Panc1 (cell line): ENCODE data around the gene TUBG2. TPM values are rescaled to one million over a fixed set of nuclear protein-coding genes. Genes with fewer than 3 reads are reported as not detected.

Experiments
- ATAC-seq: fragments of 200-7000 bp; cut with Tn5 transposase; 2 replicates; pipeline ENCODE4 v1.9.1; 2020; ENCODE audit warnings: mild to moderate bottlenecking, moderate library complexity
- BruUV-seq: library from RNA; stranded (reverse); fragments of 400-500 nt; replicated peaks from 2 replicates; lab custom pipeline; 2021; lab: Mats Ljungman, UMichigan
- CTCF ChIA-PET: fragments of 300-600 bp; sonication (Branson Sonifier 250); formaldehyde crosslinking; loops from one replicate; lab custom pipeline; 2022; ENCODE audit warnings: antibody characterized with exemption; lab: Charles Lee
- POLR2A ChIA-PET: fragments of 300-600 bp; sonication (Branson Sonifier 250); formaldehyde crosslinking; loops from one replicate; lab custom pipeline; 2022; ENCODE audit warnings: antibody characterized with exemption; lab: Charles Lee
- DNase-seq: peaks from one replicate; pipeline ENCODE4 v3.0.0-alpha.2; 2010; ENCODE audit warnings: low read depth, low spot score
- H3K27ac ChIP-seq: 2 replicates; pipeline ENCODE4 v1.5.1; 2011; ENCODE audit warnings: mild to moderate bottlenecking, low read length, inconsistent platforms
- H3K27me3 ChIP-seq: fragments of 200-500 bp; sonication (Bioruptor generic); 2 replicates; pipeline ENCODE4 v1.6.0; 2014; ENCODE audit warnings: low read length, inconsistent platforms; ENCODE audit not compliant: control insufficient read depth, insufficient read depth
- H3K36me3 ChIP-seq: fragments of 200-500 bp; sonication (Bioruptor generic); 2 replicates; pipeline ENCODE4 v1.5.1; 2014; ENCODE audit warnings: inconsistent platforms, mild to moderate bottlenecking, low read length, moderate library complexity; ENCODE audit not compliant: control insufficient read depth, insufficient read depth
- H3K4me1 ChIP-seq: 2 replicates; pipeline ENCODE4 v1.5.1; 2011; ENCODE audit warnings: inconsistent platforms, mild to moderate bottlenecking, low read length, moderate library complexity; ENCODE audit not compliant: control insufficient read depth, insufficient read depth
- H3K4me3 ChIP-seq, 2 experiments: 2 replicates each; pipeline ENCODE4 v1.5.1; 2011 to 2012; ENCODE audit warnings: low read depth in 2 of 2, low read length in 2 of 2, mild to moderate bottlenecking in 2 of 2, inconsistent platforms in 1 of 2, moderate library complexity in 1 of 2
- H3K9me3 ChIP-seq: fragments of 200-500 bp; sonication (Bioruptor generic); 2 replicates; pipeline ENCODE4 v1.5.1; 2014; ENCODE audit warnings: low read depth, mild to moderate bottlenecking, inconsistent platforms, low read length, moderate library complexity; ENCODE audit not compliant: control insufficient read depth, insufficient read depth
- CTCF ChIP-seq: fragments of 450-650 bp; IDR thresholded peaks from 2 replicates; pipeline ENCODE4 v1.5.1; 2017; ENCODE audit warnings: mild to moderate bottlenecking
- POLR2AphosphoS5 ChIP-seq: IDR thresholded peaks from 2 replicates; pipeline ENCODE4 v1.6.1; 2012; ENCODE audit warnings: mild to moderate bottlenecking, low read depth, low read length, moderate library complexity
- REST ChIP-seq, 2 experiments: IDR thresholded peaks; 2 replicates each; pipeline ENCODE4 v1.6.1; 2011 to 2012; ENCODE audit warnings: low read depth in 2 of 2, control low read depth in 1 of 2, low read length in 1 of 2, mild to moderate bottlenecking in 1 of 2, moderate library complexity in 1 of 2; ENCODE audit not compliant: insufficient read depth in 1 of 2
- SIN3A ChIP-seq: IDR thresholded peaks from 2 replicates; pipeline ENCODE4 v1.6.1; 2012; ENCODE audit warnings: low read depth, mild to moderate bottlenecking, low read length, moderate library complexity, borderline replicate concordance; ENCODE audit not compliant: insufficient read depth
- TCF7L2 ChIP-seq: IDR thresholded peaks from 2 replicates; pipeline ENCODE4 v1.6.1; 2011; ENCODE audit warnings: mild to moderate bottlenecking, low read depth, low read length, inconsistent platforms
- in situ Hi-C: cut with HindIII; loops from 2 replicates; pipeline ENCODE4 v1.10.0; 2016; ENCODE audit warnings: low sequenced_read_pairs, low pct_unique_long_range_greater_than_20kb
- intact Hi-C: fragments of 100-400 bp; cut with micrococcal nuclease; formaldehyde crosslinking; loops from one replicate; pipeline ENCODE4 v1.10.0; 2022; ENCODE audit not compliant: unreplicated experiment
- total RNA-seq: library from RNA; stranded (reverse); gene quantifications from one replicate; pipeline ENCODE4 v1.2.1, GENCODE V29; 2021; ENCODE audit not compliant: unreplicated experiment

The TUBG2 gene
- total RNA-seq, 1 experiment from 2014 or later: 25.5 TPM

- Histone ChIP-seq H3K4me3 (no peak overlapping the region), H3K36me3 (no peaks in the 10 kb centered on the region), H3K27me3 (no peaks in the 10 kb centered on the region), H3K9me3 (no peaks in the 10 kb centered on the region), H3K27ac (no peak overlapping the region), H3K4me1 (no peaks in the 10 kb centered on the region)
- ATAC-seq: no peak
- intact Hi-C loops: no loop called here
- in situ Hi-C loops: no loop called here
- POLR2A ChIA-PET: no interaction called here
- CTCF ChIA-PET: interaction anchor here (0.6 kb wide), 1 partner anchor 648 kb away, joined by 3 read pairs; no protein-coding TSS in a partner anchor
- TF ChIP-seq REST (IDR thresholded peaks at IDR 0.05; ENCODE audit: insufficient read depth in 1 of 2, low read depth in 2 of 2, low read length in 1 of 2) (no peak), POLR2AphosphoS5 (no peak), SIN3A (no peak), CTCF (no peak), TCF7L2 (no peak)
- DNase-seq: no peak
- BruUV-seq: TSS peak; percentile 83
Observed at GRCh38 chr17:42698736-42699414, 39.8 kb downstream of the TUBG2 start.

GRCh38 chr17:42699415-42699740 is 40.3 kb downstream of the TUBG2 start:
- no peaks in the 10 kb centered on the region for H3K9me3 ChIP-seq
- ChIA-PET CTCF (no interaction called here), POLR2A (no interaction called here)
- intact Hi-C loops (no loop called here), in situ Hi-C loops (no loop called here)
- BruUV-seq: no TSS peak
- DNase-seq (no peak), ATAC-seq (no peak)
- no peaks in the 10 kb centered on the region for H3K27me3 ChIP-seq
- H3K27ac ChIP-seq: no peak overlapping the region
- no peak overlapping the region for H3K4me3 ChIP-seq
- no peaks in the 10 kb centered on the region for H3K4me1 ChIP-seq
- H3K36me3 ChIP-seq: no peaks in the 10 kb centered on the region
- no peak for TF ChIP-seq TCF7L2
- TF ChIP-seq SIN3A: no peak
- no peak for TF ChIP-seq CTCF
- no peak for TF ChIP-seq POLR2AphosphoS5
- no peak for TF ChIP-seq REST (IDR thresholded peaks at IDR 0.05; ENCODE audit: insufficient read depth in 1 of 2, low read depth in 2 of 2, low read length in 1 of 2)
